K562 (cell line): Measurements from ENCODE around the gene PAXIP1. TPM values are rescaled to one million over a fixed set of nuclear protein-coding genes. Genes with fewer than 3 reads are reported as not detected.

Experiments
- CEBPZ ChIP-seq: fragments of 150-350 bp; IDR thresholded peaks from 2 replicates; pipeline ENCODE4 v1.6.1; 2014; ENCODE audit warnings: low read depth, mild to moderate bottlenecking, low read length, borderline replicate concordance
- CTCF ChIP-seq, 3 experiments: IDR thresholded peaks in 2 of 3; conservative IDR thresholded peaks in 1 of 3; 2 replicates each; pipeline ENCODE4 v1.5.1; 2011 to 2012; ENCODE audit warnings: low read length in 3 of 3, mild to moderate bottlenecking in 3 of 3, control low read depth in 2 of 3, improper control_type of control experiment in 1 of 3, inconsistent platforms in 1 of 3, low read depth in 1 of 3, mixed read lengths in 1 of 3, moderate library complexity in 1 of 3; ENCODE audit not compliant: insufficient read depth in 2 of 3
- HNRNPLL ChIP-seq: fragments of 200-400 bp; formaldehyde crosslinking; IDR thresholded peaks from 2 replicates; pipeline ENCODE4 v1.6.1; 2017; ENCODE audit warnings: low read length, low read depth, mild to moderate bottlenecking; ENCODE audit not compliant: poor library complexity, severe bottlenecking
- MAFF ChIP-seq: IDR thresholded peaks from 2 replicates; pipeline ENCODE4 v1.6.1; 2012; ENCODE audit warnings: low read length, improper control_type of control experiment
- MIER1 ChIP-seq: fragments of 450-650 bp; IDR thresholded peaks from 2 replicates; pipeline ENCODE4 v1.6.1; 2016; ENCODE audit warnings: antibody characterized with exemption, mild to moderate bottlenecking, low read depth
- NFXL1 ChIP-seq: fragments of 450-650 bp; formaldehyde crosslinking; IDR thresholded peaks from 2 replicates; pipeline ENCODE4 v1.4.0; 2021; ENCODE audit warnings: mild to moderate bottlenecking
- PTRF ChIP-seq: fragments of 450-650 bp; IDR thresholded peaks from 2 replicates; pipeline ENCODE4 v1.6.1; 2016; ENCODE audit warnings: mild to moderate bottlenecking, missing genetic modification characterization, missing compliant biosample characterization
- TRIM24 ChIP-seq, 2 experiments: fragments of 450-650 bp; IDR thresholded peaks; 2 replicates each; pipeline ENCODE4 v1.6.1; 2016
- ZBTB43 ChIP-seq: sonication (generic); formaldehyde crosslinking; IDR thresholded peaks from 2 replicates; pipeline ENCODE4 v1.8.0; 2023; ENCODE audit warnings: mild to moderate bottlenecking, missing genetic modification reagents
- ZFP36 ChIP-seq: fragments of 150-350 bp; IDR thresholded peaks from 2 replicates; pipeline ENCODE4 v1.6.1; 2018; ENCODE audit warnings: low read length, low read depth; ENCODE audit not compliant: partially characterized antibody
- ZNF318 ChIP-seq, 2 experiments: fragments of 450-650 bp; IDR thresholded peaks; 2 replicates each; pipeline ENCODE4 v1.6.1; 2016; ENCODE audit warnings: mild to moderate bottlenecking in 2 of 2, borderline replicate concordance in 1 of 2, low read depth in 1 of 2, moderate library complexity in 1 of 2
- ZNF644 ChIP-seq: fragments of 200-800 bp; sonication (Bioruptor generic); IDR thresholded peaks from 2 replicates; pipeline ENCODE4 v1.6.1; 2016; ENCODE audit warnings: low read depth, missing genetic modification characterization, missing compliant biosample characterization
- ZNF830 ChIP-seq: fragments of 250-450 bp; sonication (Bioruptor Pico); IDR thresholded peaks from 2 replicates; pipeline ENCODE4 v1.5.0; 2021; ENCODE audit warnings: mild to moderate bottlenecking
- polyA plus RNA-seq, 8 experiments: library from polyadenylated mRNA; depleted of rRNA in 4 of 8; stranded (reverse) in 5 of 8; unstranded in 3 of 8; fragments of >200 nt; fragmentation: Nextera tagmentation in 2 of 8; fragmentation: Illumina TruSeq in 1 of 8; extraction: Ambion mirVana in 2 of 8; extraction: Trizol in 1 of 8; gene quantifications; 2 replicates each; pipeline versions ENCODE4 v1.2.1 to v1.2.3, GENCODE V29; 2011 to 2014; ENCODE audit warnings: inconsistent platforms in 1 of 8, missing spikeins in 1 of 8
- total RNA-seq, 7 experiments: library from RNA; depleted of rRNA in 6 of 7; stranded (reverse); fragments of >200 nt in 6 of 7; fragmentation: Illumina TruSeq in 2 of 7; extraction: Trizol in 2 of 7; gene quantifications; 2 replicates each; pipeline versions ENCODE4 v1.2.1 to v1.2.3, GENCODE V29; 2011 to 2021; ENCODE audit warnings: low replicate concordance in 1 of 7

PAXIP1 gene
- total and polyA plus RNA-seq, 9 of the 15 experiments (the other 6 are each of a cell fraction or from before 2014, with no cell fraction given): 9.7 to 37.9 (median 28.4) TPM

GRCh38 chr7:155003092-155003375 lies at the start of gene PAXIP1 (continued):
- TF ChIP-seq TRIM24 (IDR thresholded peaks at IDR 0.05) (no peak), MIER1 (no peak), CEBPZ (no peak), MAFF (peak; percentile 57; the same call in 1 of the 2 replicates), ZFP36 (no peak), HNRNPLL (no peak), ZNF644 (tag) (no peak), NFXL1 (CRISPR knock-in tag) (no peak), ZBTB43 (CRISPR knock-in tag) (no peak), ZNF318 (IDR thresholded peaks at IDR 0.05; ENCODE audit: borderline replicate concordance in 1 of 2, low read depth in 1 of 2) (no peak), ZNF830 (CRISPR knock-in tag) (no peak), PTRF (tag) (no peak), CTCF (IDR thresholded peaks at IDR 0.05 in 2 of 3, conservative IDR thresholded peaks at IDR 0.05 in 1 of 3; ENCODE audit: insufficient read depth in 2 of 3, low read depth in 1 of 3, low read length in 3 of 3) (no peak)
